Esophagus muscularis mucosa (tissue), 4 donors: ENCODE measurements around the gene BTBD9.

Source experiments
- CTCF ChIP-seq, 3 experiments: fragments of 200-600 bp in 2 of 3; fragments of 450-650 bp in 1 of 3; sonication (generic) in 2 of 3; IDR thresholded peaks; one replicate each; pipeline ENCODE4 v1.5.1; 2017 to 2019; ENCODE audit warnings: antibody characterized with exemption in 3 of 3, mild to moderate bottlenecking in 2 of 3, moderate library complexity in 1 of 3
- EP300 ChIP-seq: sonication (generic); formaldehyde crosslinking; IDR thresholded peaks from one replicate; pipeline ENCODE4 v1.6.1; 2017; ENCODE audit warnings: antibody characterized with exemption
- POLR2AphosphoS5 ChIP-seq, 2 donors: sonication (generic); formaldehyde crosslinking; IDR thresholded peaks; one replicate each; pipeline ENCODE4 v1.6.1; 2017; ENCODE audit warnings: antibody characterized with exemption in 2 of 2

- TF ChIP-seq CTCF (IDR thresholded peaks at IDR 0.05), result no peak
- no peak for TF ChIP-seq POLR2AphosphoS5 (IDR thresholded peaks at IDR 0.05)
- no peak for TF ChIP-seq EP300
Measured at GRCh38 chr6:38261626-38262025, 378.1 kb downstream of the BTBD9 start.
